Adrenal gland (tissue), 5 donors: Measurements from ENCODE around the gene C1orf105.

Source experiments
- CTCF ChIP-seq, 6 experiments: fragments of 450-650 bp in 4 of 6; fragments of 200-600 bp in 2 of 6; sonication (generic) in 1 of 6; IDR thresholded peaks; 1 replicate in 5 of 6; 2 replicates in 1 of 6; pipeline versions ENCODE4 v1.5.1 to v1.8.0; 2016 to 2021; ENCODE audit warnings: antibody characterized with exemption in 6 of 6, mild to moderate bottlenecking in 2 of 6, moderate library complexity in 1 of 6
- POLR2A ChIP-seq, 2 donors: fragments of 450-650 bp; IDR thresholded peaks; one replicate each; pipeline ENCODE4 v1.6.1; 2017; ENCODE audit warnings: antibody characterized with exemption in 2 of 2, mild to moderate bottlenecking in 2 of 2, moderate library complexity in 1 of 2
- donor health status: DM: no; HTN: no; CAD: no.

- TF ChIP-seq CTCF (IDR thresholded peaks at IDR 0.05): no peak
- no peak for TF ChIP-seq POLR2A (IDR thresholded peaks at IDR 0.05)
Measured at GRCh38 chr1:172476218-172476811, 55.8 kb downstream of the C1orf105 start.
